GM20431 (cell line): Measurements from ENCODE around the gene ODF2.
"Not testable (repeated sequence)": the region's sequence is repeated elsewhere in the genome, so short reads cannot be mapped to it uniquely, and the experiment has no call there.

Experiments
- in situ Hi-C: fragments of 300-500 bp; cut with MseI, MboI; formaldehyde crosslinking; loops from one replicate; pipeline ENCODE4 v1.15.0; 2020; ENCODE audit warnings: low sequenced_read_pairs; ENCODE audit not compliant: unreplicated experiment

ODF2 gene

GRCh38 chr9:128455849-128456612, at the start of gene ODF2:
ODF2 (plus strand) TSS chr9:128456006; CDS start chr9:128456092, 86 bp downstream.
- in situ Hi-C loops: no loop called here

GRCh38 chr9:128406848-128407391, 48.9 kb upstream of the ODF2 start:
- in situ Hi-C loops: no loop called here

- in situ Hi-C loops: no loop called here
Measured at GRCh38 chr9:128408963-128409431, 46.8 kb upstream of the ODF2 start.

GRCh38 chr9:128409450-128409849, 46.4 kb upstream of the ODF2 start:
- in situ Hi-C loops: no loop called here

GRCh38 chr9:128409978-128410377, 45.8 kb upstream of the ODF2 start:
- in situ Hi-C loops: no loop called here

GRCh38 chr9:128411364-128412119, 44.3 kb upstream of the ODF2 start:
- in situ Hi-C loops: no loop called here

- in situ Hi-C loops: no loop called here
Measured at GRCh38 chr9:128412120-128412790, 43.6 kb upstream of the ODF2 start.

GRCh38 chr9:128413728-128414127, 42.1 kb upstream of the ODF2 start:
- in situ Hi-C loops: not testable (repeated sequence)

- in situ Hi-C loops: no loop called here
Measured at GRCh38 chr9:128414461-128414860, 41.3 kb upstream of the ODF2 start.

GRCh38 chr9:128415281-128415680, 40.5 kb upstream of the ODF2 start:
- in situ Hi-C loops: no loop called here

- in situ Hi-C loops: no loop called here
Measured at GRCh38 chr9:128416014-128416413, 39.8 kb upstream of the ODF2 start.

GRCh38 chr9:128416432-128417019, 39.3 kb upstream of the ODF2 start:
- in situ Hi-C loops: no loop called here

GRCh38 chr9:128419061-128419925, 36.5 kb upstream of the ODF2 start:
- in situ Hi-C loops: no loop called here

- in situ Hi-C loops: no loop called here
Measured at GRCh38 chr9:128420060-128420650, 35.7 kb upstream of the ODF2 start.

- in situ Hi-C loops: no loop called here
Measured at GRCh38 chr9:128420651-128421481, 34.9 kb upstream of the ODF2 start, which contains the start of gene CERCAM. CERCAM (plus strand) TSS chr9:128420857; CDS start chr9:128420878, 21 bp downstream.

- in situ Hi-C loops: no loop called here
Measured at GRCh38 chr9:128421482-128421996, 34.3 kb upstream of the ODF2 start.

GRCh38 chr9:128422022-128422782, 33.6 kb upstream of the ODF2 start:
- in situ Hi-C loops: not testable (repeated sequence)
